A673 (cell line): ENCODE measurements around the gene IRS2. TPM values are rescaled to one million over a fixed set of nuclear protein-coding genes. Genes with fewer than 3 reads are reported as not detected.

Source experiments
- BruUV-seq: library from RNA; stranded (reverse); fragments of 400-500 nt; replicated peaks from 2 replicates; lab custom pipeline; 2021; lab: Mats Ljungman, UMichigan
- CTCF ChIA-PET: fragments of 300-600 bp; sonication (Branson Sonifier 250); formaldehyde crosslinking; loops from one replicate; lab custom pipeline; 2022; ENCODE audit warnings: antibody characterized with exemption; lab: Charles Lee
- POLR2A ChIA-PET: fragments of 300-600 bp; sonication (Branson Sonifier 250); formaldehyde crosslinking; loops from one replicate; lab custom pipeline; 2022; ENCODE audit warnings: antibody characterized with exemption; ENCODE audit not compliant: low non-redundant PET; lab: Charles Lee
- DNase-seq: peaks from one replicate; pipeline ENCODE4 v3.0.0-alpha.2; 2015; ENCODE audit warnings: low spot score
- H3K27ac ChIP-seq: fragments of 200-600 bp; sonication (generic); 2 replicates; pipeline ENCODE4 v1.5.1; 2016; ENCODE audit warnings: mixed run types, low read depth, mild to moderate bottlenecking, mixed read lengths, antibody characterized with exemption, low read length; ENCODE audit not compliant: poor library complexity, severe bottlenecking
- H3K27me3 ChIP-seq: fragments of 200-600 bp; sonication (generic); replicated peaks from 2 replicates; pipeline ENCODE4 v1.6.1; 2017; ENCODE audit warnings: mixed run types, low read depth, mild to moderate bottlenecking, mixed read lengths, antibody characterized with exemption, low read length; ENCODE audit not compliant: insufficient read depth, poor library complexity
- H3K36me3 ChIP-seq: fragments of 200-600 bp; sonication (generic); 2 replicates; pipeline ENCODE4 v1.6.1; 2016; ENCODE audit warnings: mixed run types, mild to moderate bottlenecking, mixed read lengths, antibody characterized with exemption, low read length; ENCODE audit not compliant: insufficient read depth, poor library complexity, severe bottlenecking
- H3K4me1 ChIP-seq: fragments of 200-600 bp; sonication (generic); 2 replicates; pipeline ENCODE4 v1.6.1; 2017; ENCODE audit warnings: mixed run types, mild to moderate bottlenecking, mixed read lengths, antibody characterized with exemption, low read length; ENCODE audit not compliant: insufficient read depth, poor library complexity, severe bottlenecking
- H3K4me3 ChIP-seq: fragments of 200-600 bp; sonication (generic); 2 replicates; pipeline ENCODE4 v1.5.1; 2016; ENCODE audit warnings: low read depth, mixed run types, mild to moderate bottlenecking, mixed read lengths, low read length; ENCODE audit not compliant: poor library complexity, severe bottlenecking
- H3K9me3 ChIP-seq: fragments of 200-600 bp; sonication (generic); 2 replicates; pipeline ENCODE4 v1.6.1; 2016; ENCODE audit warnings: mixed run types, low read depth, mild to moderate bottlenecking, mixed read lengths, antibody characterized with exemption, low read length; ENCODE audit not compliant: poor library complexity, severe bottlenecking
- CTCF ChIP-seq: fragments of 300-800, 200-600 bp; sonication (generic); conservative IDR thresholded peaks from 2 replicates; pipeline ENCODE4 v1.5.1; 2017; ENCODE audit warnings: low read depth, mild to moderate bottlenecking, antibody characterized with exemption, low read length, moderate library complexity, mixed read lengths
- EZH2 ChIP-seq: fragments of 200-600 bp; sonication (generic); IDR thresholded peaks from 2 replicates; pipeline ENCODE4 v1.6.1; 2017; ENCODE audit warnings: borderline replicate concordance, low read depth, mild to moderate bottlenecking, mixed read lengths, antibody characterized with exemption, low read length; ENCODE audit not compliant: poor library complexity, severe bottlenecking
- intact Hi-C: fragments of 100-400 bp; cut with micrococcal nuclease; formaldehyde crosslinking; loops from one replicate; pipeline ENCODE4 v1.10.0; 2022; ENCODE audit not compliant: unreplicated experiment
- total RNA-seq: library from RNA; stranded (reverse); gene quantifications from 2 replicates; pipeline ENCODE4 v1.2.3, GENCODE V29; 2021

The IRS2 gene
- total RNA-seq, 1 experiment from 2014 or later: 135 TPM

GRCh38 chr13:109738298-109738746, 48.1 kb downstream of the IRS2 start:
- no peak overlapping the region for H3K27ac ChIP-seq

GRCh38 chr13:109737606-109738005, 48.8 kb downstream of the IRS2 start:
- no peaks in the 10 kb centered on the region for H3K27me3 ChIP-seq
- BruUV-seq: no TSS peak
- POLR2A ChIA-PET: no interaction called here
- intact Hi-C loops: no loop called here
- no peak overlapping the region for H3K27ac ChIP-seq
- H3K9me3 ChIP-seq: no peaks in the 10 kb centered on the region
- H3K4me1 ChIP-seq: peaks cover 3% of the 10 kb centered on the region
- no peak overlapping the region for H3K4me3 ChIP-seq
- CTCF ChIA-PET: no interaction called here
- no peak for TF ChIP-seq CTCF
- TF ChIP-seq EZH2: no peak
- DNase-seq: no peak
- H3K36me3 ChIP-seq: no peaks in the 10 kb centered on the region

More at GRCh38 chr13:109738298-109738746, 48.1 kb downstream of the IRS2 start:
- Histone ChIP-seq H3K36me3 (no peaks in the 10 kb centered on the region), H3K4me3 (no peak overlapping the region), H3K27me3 (no peaks in the 10 kb centered on the region), H3K4me1 (peaks cover 5% of the 10 kb centered on the region), H3K9me3 (no peaks in the 10 kb centered on the region)
- BruUV-seq: no TSS peak
- no peak for TF ChIP-seq CTCF
- no peak for TF ChIP-seq EZH2
- CTCF ChIA-PET: no interaction called here
- no peak for DNase-seq
- POLR2A ChIA-PET: no interaction called here
- intact Hi-C loops: no loop called here

- Histone ChIP-seq H3K4me3 (no peak overlapping the region), H3K4me1 (peaks cover 3% of the 10 kb centered on the region), H3K27ac (no peak overlapping the region), H3K27me3 (no peaks in the 10 kb centered on the region), H3K36me3 (no peaks in the 10 kb centered on the region), H3K9me3 (no peaks in the 10 kb centered on the region)
- ChIA-PET POLR2A (no interaction called here), CTCF (interaction anchor here (0.7 kb wide), 1 partner anchor 69 kb away, joined by 3 read pairs; no protein-coding TSS in a partner anchor)
- intact Hi-C loops: no loop called here
- DNase-seq: no peak
- no TSS peak for BruUV-seq
- TF ChIP-seq CTCF (no peak), EZH2 (no peak)
These were observed 49.3 kb downstream of the IRS2 start for GRCh38 chr13:109737046-109737573.
